Measurements from ENCODE around the gene TPP2. TPM values are rescaled to one million over a fixed set of nuclear protein-coding genes. Genes with fewer than 3 reads are reported as not detected.

Gene TPP2
- polyA plus RNA-seq, 1 donor (not counting 4 experiments of a cell fraction or from before 2014, with no cell fraction given) = 41.2 TPM

DNA sequence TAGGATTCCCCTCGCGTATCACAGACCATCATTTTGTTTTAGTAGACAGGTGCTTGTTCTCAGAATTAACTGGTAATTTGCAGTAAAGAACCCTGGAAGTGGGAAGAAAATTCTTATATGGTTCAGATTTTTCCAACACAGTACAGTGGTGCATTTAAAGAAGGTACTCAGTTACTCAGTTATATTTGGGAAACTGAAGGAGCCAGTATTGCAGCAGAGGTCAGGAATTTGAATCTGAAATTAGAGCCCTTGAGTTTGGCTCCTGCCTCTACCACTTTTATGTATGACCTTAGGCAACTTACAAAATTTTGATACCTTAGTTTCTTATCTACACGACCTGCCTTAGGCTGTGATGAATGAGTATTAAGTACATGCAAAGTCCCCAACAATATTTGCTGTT lies 78.3 kb downstream of the TPP2 start:
- H2AFZ ChIP-seq (ENCODE audit: control insufficient read depth, low read length) = no peak overlapping the region
- H3K9me1 ChIP-seq (ENCODE audit: control insufficient read depth, extremely low read depth, insufficient read depth, low read length) = no peaks in the 10 kb centered on the region
- no peak overlapping the region for H3K4me3 ChIP-seq (ENCODE audit: control insufficient read depth in 2 of 3, extremely low read depth in 1 of 3, insufficient read depth in 2 of 3, low read depth in 1 of 3, low read length in 3 of 3)
- TF ChIP-seq CTCF (optimal IDR thresholded peaks at IDR 0.05 in 1 of 3, IDR thresholded peaks at IDR 0.05 in 1 of 3, conservative IDR thresholded peaks at IDR 0.05 in 1 of 3; ENCODE audit: extremely low read depth in 1 of 3, insufficient read depth in 2 of 3, low read length in 3 of 3) (no peak), EZH2 (IDR thresholded peaks at IDR 0.05; ENCODE audit: low read length) (no peak)
- H3K4me1 ChIP-seq (ENCODE audit: control insufficient read depth, extremely low read depth, insufficient read depth, low read length) = no peaks in the 10 kb centered on the region
- H3K27ac ChIP-seq (ENCODE audit: control insufficient read depth, insufficient read depth, low read length) = no peak overlapping the region
- no peak overlapping the region for H3K4me2 ChIP-seq (ENCODE audit: control insufficient read depth, extremely low read depth, insufficient read depth, low read depth, low read length)
- H3K9ac ChIP-seq (ENCODE audit: control insufficient read depth, extremely low read depth, insufficient read depth, low read length) = no peak overlapping the region
- dilution Hi-C loops (cut with MboI; ENCODE audit: extremely low pct_ligation_motif_present, low sequenced_read_pairs) = no loop called here
- H3K36me3 ChIP-seq (ENCODE audit: control insufficient read depth in 2 of 2, extremely low read depth in 1 of 2, insufficient read depth in 2 of 2, low read length in 2 of 2) = peaks cover 6 to 10% of the 10 kb centered on the region in 2 experiments
- H3K79me2 ChIP-seq (ENCODE audit: control insufficient read depth, insufficient read depth, low read length) = no peaks in the 10 kb centered on the region
- DNase-seq (ENCODE audit: low read depth, low spot score) (no peak), FAIRE-seq (no peak)
- H4K20me1 ChIP-seq (ENCODE audit: control insufficient read depth, extremely low read depth, insufficient read depth, low read length) = no peaks in the 10 kb centered on the region
- H3K27me3 ChIP-seq (ENCODE audit: control insufficient read depth, extremely low read depth, insufficient read depth, low read length) = no peaks in the 10 kb centered on the region
- no peaks in the 10 kb centered on the region for H3K9me3 ChIP-seq (ENCODE audit: control insufficient read depth, low read depth, low read length)

DNA sequence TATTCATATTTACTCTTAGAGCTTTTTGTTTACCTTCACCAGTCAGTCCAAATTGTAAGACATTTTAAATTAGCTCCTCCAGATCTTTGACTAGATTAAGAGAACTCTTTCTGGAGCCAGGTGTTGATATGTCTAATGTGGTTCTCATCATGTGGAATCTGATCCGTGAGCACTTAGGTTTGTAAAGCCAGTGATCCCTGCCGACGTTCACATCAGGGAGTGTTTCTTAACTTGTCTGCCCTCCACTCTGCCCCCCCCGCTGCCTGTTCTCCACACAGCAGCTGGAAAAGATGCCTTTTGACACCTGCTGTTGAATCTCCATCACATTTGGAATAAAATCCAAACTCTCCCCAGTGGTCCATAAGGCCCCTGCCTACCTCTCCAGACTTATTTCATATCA lies 80.3 kb downstream of the TPP2 start:
- no peak overlapping the region for H3K27ac ChIP-seq (ENCODE audit: control insufficient read depth, insufficient read depth, low read length)
- no peak overlapping the region for H2AFZ ChIP-seq (ENCODE audit: control insufficient read depth, low read length)
- H4K20me1 ChIP-seq (ENCODE audit: control insufficient read depth, extremely low read depth, insufficient read depth, low read length) = no peaks in the 10 kb centered on the region
- H3K9ac ChIP-seq (ENCODE audit: control insufficient read depth, extremely low read depth, insufficient read depth, low read length) = no peak overlapping the region
- peaks cover 6 to 10% of the 10 kb centered on the region in 2 experiments for H3K36me3 ChIP-seq (ENCODE audit: control insufficient read depth in 2 of 2, extremely low read depth in 1 of 2, insufficient read depth in 2 of 2, low read length in 2 of 2)
- no peak overlapping the region for H3K4me3 ChIP-seq (ENCODE audit: control insufficient read depth in 2 of 3, extremely low read depth in 1 of 3, insufficient read depth in 2 of 3, low read depth in 1 of 3, low read length in 3 of 3)
- DNase-seq (ENCODE audit: low read depth, low spot score) (no peak), FAIRE-seq (no peak)
- no peaks in the 10 kb centered on the region for H3K4me1 ChIP-seq (ENCODE audit: control insufficient read depth, extremely low read depth, insufficient read depth, low read length)
- dilution Hi-C loops (cut with MboI; ENCODE audit: extremely low pct_ligation_motif_present, low sequenced_read_pairs) = no loop called here
- H3K27me3 ChIP-seq (ENCODE audit: control insufficient read depth, extremely low read depth, insufficient read depth, low read length) = no peaks in the 10 kb centered on the region
- no peaks in the 10 kb centered on the region for H3K79me2 ChIP-seq (ENCODE audit: control insufficient read depth, insufficient read depth, low read length)
- H3K4me2 ChIP-seq (ENCODE audit: control insufficient read depth, extremely low read depth, insufficient read depth, low read depth, low read length) = no peak overlapping the region
- TF ChIP-seq CTCF (optimal IDR thresholded peaks at IDR 0.05 in 1 of 3, IDR thresholded peaks at IDR 0.05 in 1 of 3, conservative IDR thresholded peaks at IDR 0.05 in 1 of 3; ENCODE audit: extremely low read depth in 1 of 3, insufficient read depth in 2 of 3, low read length in 3 of 3) (no peak), EZH2 (IDR thresholded peaks at IDR 0.05; ENCODE audit: low read length) (no peak)
- H3K9me3 ChIP-seq (ENCODE audit: control insufficient read depth, low read depth, low read length) = no peaks in the 10 kb centered on the region
- no peaks in the 10 kb centered on the region for H3K9me1 ChIP-seq (ENCODE audit: control insufficient read depth, extremely low read depth, insufficient read depth, low read length)
